ENCODE data around the gene FYN. TPM values are rescaled to one million over a fixed set of nuclear protein-coding genes. Genes with fewer than 3 reads are reported as not detected.

FYN gene
- total and polyA plus RNA-seq, 2 of the 13 experiments (the other 11 are each of a cell fraction or from before 2014, with no cell fraction given) = 15.5 to 24.6 TPM

- TF ChIP-seq CEBPG (CRISPR knock-in tag; IDR thresholded peaks at IDR 0.05) (peak; percentile 93), FOXP1 (IDR thresholded peaks at IDR 0.05) (no peak), FOXP1 (CRISPR knock-in tag; IDR thresholded peaks at IDR 0.05) (no peak), ZNF407 (CRISPR knock-in tag; IDR thresholded peaks at IDR 0.05; ENCODE audit: not compliant biosample characterization) (peak; percentile 30), ZFAT (CRISPR knock-in tag; conservative IDR thresholded peaks at IDR 0.05) (no peak), EHMT2 (IDR thresholded peaks at IDR 0.05; ENCODE audit: borderline replicate concordance, low read depth, low read length) (no peak), SMAD9 (CRISPR knock-in tag; IDR thresholded peaks at IDR 0.05) (0 out of 2 replicates have a peak, but pooled peaks have one; percentile 11), CREB1 (IDR thresholded peaks at IDR 0.05) (peak; percentile 62; the same call in 1 of the 2 replicates), CREB1 (CRISPR knock-in tag; IDR thresholded peaks at IDR 0.05) (0 out of 2 replicates have a peak, but pooled peaks have one; percentile 8), MBD4 (IDR thresholded peaks at IDR 0.05; ENCODE audit: borderline replicate concordance, low read length) (no peak), SOX5 (CRISPR knock-in tag; IDR thresholded peaks at IDR 0.05; ENCODE audit: borderline replicate concordance) (no peak; the same call in 1 of the 2 replicates), LCORL (IDR thresholded peaks at IDR 0.05) (no peak), LCORL (CRISPR knock-in tag; IDR thresholded peaks at IDR 0.05) (no peak), ZMYM4 (CRISPR knock-in tag; IDR thresholded peaks at IDR 0.05) (peak; percentile 86), ZNF367 (CRISPR knock-in tag; IDR thresholded peaks at IDR 0.05; ENCODE audit: borderline replicate concordance) (no peak), SNAI1 (CRISPR knock-in tag; IDR thresholded peaks at IDR 0.05; ENCODE audit: borderline replicate concordance) (no peak), ZSCAN31 (CRISPR knock-in tag; IDR thresholded peaks at IDR 0.05; ENCODE audit: low read depth) (0 out of 2 replicates have a peak, but pooled peaks have one; percentile 25), ZFX (CRISPR knock-in tag; IDR thresholded peaks at IDR 0.05; ENCODE audit: low read depth) (peak; percentile 42), RFXANK (CRISPR knock-in tag; IDR thresholded peaks at IDR 0.05) (no peak), ZNF619 (CRISPR knock-in tag; IDR thresholded peaks at IDR 0.05) (peak; percentile 61; the same call in 1 of the 2 replicates), ARHGAP35 (CRISPR knock-in tag; IDR thresholded peaks at IDR 0.05; ENCODE audit: borderline replicate concordance) (peak; percentile 58; the same call in 1 of the 2 replicates)
- TF ChIP-seq, protein P1, sequence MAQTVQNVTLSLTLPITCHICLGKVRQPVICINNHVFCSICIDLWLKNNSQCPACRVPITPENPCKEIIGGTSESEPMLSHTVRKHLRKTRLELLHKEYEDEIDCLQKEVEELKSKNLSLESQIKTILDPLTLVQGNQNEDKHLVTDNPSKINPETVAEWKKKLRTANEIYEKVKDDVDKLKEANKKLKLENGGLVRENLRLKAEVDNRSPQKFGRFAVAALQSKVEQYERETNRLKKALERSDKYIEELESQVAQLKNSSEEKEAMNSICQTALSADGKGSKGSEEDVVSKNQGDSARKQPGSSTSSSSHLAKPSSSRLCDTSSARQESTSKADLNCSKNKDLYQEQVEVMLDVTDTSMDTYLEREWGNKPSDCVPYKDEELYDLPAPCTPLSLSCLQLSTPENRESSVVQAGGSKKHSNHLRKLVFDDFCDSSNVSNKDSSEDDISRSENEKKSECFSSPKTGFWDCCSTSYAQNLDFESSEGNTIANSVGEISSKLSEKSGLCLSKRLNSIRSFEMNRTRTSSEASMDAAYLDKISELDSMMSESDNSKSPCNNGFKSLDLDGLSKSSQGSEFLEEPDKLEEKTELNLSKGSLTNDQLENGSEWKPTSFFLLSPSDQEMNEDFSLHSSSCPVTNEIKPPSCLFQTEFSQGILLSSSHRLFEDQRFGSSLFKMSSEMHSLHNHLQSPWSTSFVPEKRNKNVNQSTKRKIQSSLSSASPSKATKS (CRISPR knock-in tag; IDR thresholded peaks at IDR 0.05) = no peak
These were observed at the start of gene FYN (continued) for GRCh38 chr6:111873178-111874024.

Measured in HepG2 (cell line).